ENCODE data around the gene ENTPD5.
"Not testable (repeated sequence)": the region's sequence is repeated elsewhere in the genome, so short reads cannot be mapped to it uniquely, and the experiment has no call there.

ENTPD5 gene

GRCh38 chr14:73937012-73937411, 82.1 kb downstream of the ENTPD5 start:
- DNase-seq: no peak

GRCh38 chr14:73936548-73936947, 82.5 kb downstream of the ENTPD5 start:
- DNase-seq: no peak

GRCh38 chr14:73935666-73936065, 83.4 kb downstream of the ENTPD5 start:
- DNase-seq: no peak

- DNase-seq: no peak
Measured at GRCh38 chr14:73924337-73924736, 94.8 kb downstream of the ENTPD5 start.

GRCh38 chr14:73919457-73919856, 99.6 kb downstream of the ENTPD5 start:
- DNase-seq: not testable (repeated sequence)

GRCh38 chr14:73916324-73916723, 102.8 kb downstream of the ENTPD5 start:
- no peak for DNase-seq

- no peak for DNase-seq
Measured at GRCh38 chr14:73913256-73913655, 105.8 kb downstream of the ENTPD5 start.

- DNase-seq: no peak
Measured at GRCh38 chr14:73909681-73910080, 109.4 kb downstream of the ENTPD5 start.

All from GDM1 (cell line).